ENCODE data around the gene PLA2G4B.

PLA2G4B gene

DNA sequence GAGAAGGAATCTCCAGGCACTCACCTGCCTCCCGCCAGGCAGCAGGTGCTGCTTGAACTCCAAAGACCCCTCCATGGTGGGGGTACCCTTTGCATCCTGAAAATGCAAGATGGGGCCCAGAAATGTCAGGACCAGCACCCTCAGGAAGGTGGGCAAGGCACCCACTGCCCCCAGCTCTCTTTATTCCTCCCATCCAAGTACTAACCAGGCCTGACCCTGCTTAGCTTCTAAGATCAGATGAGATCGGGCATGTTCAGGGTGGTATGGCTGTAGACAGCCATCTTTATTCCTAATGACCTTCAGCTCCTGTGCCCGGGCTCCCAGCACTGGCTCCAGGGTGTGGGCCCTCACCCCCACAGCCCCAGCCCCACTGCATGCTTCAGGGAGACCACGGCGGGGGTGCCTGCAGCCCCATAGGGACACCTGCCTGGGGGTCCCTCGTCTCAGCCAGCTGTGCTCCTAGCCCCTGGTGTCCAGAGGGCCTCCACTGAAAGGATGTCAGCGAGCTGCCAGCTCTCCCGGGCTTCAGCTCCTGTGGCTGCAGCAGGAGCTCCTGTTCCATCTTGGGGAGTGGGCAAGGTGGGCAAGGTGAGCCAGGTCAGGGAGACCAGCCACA lies 13.2 kb downstream of the PLA2G4B start:
- no peak for DNase-seq (ENCODE audit: low spot score)

- DNase-seq (ENCODE audit: low spot score) = no peak
Measured at GRCh38 chr15:41852736-41853590, 14.3 kb downstream of the PLA2G4B start.

DNA sequence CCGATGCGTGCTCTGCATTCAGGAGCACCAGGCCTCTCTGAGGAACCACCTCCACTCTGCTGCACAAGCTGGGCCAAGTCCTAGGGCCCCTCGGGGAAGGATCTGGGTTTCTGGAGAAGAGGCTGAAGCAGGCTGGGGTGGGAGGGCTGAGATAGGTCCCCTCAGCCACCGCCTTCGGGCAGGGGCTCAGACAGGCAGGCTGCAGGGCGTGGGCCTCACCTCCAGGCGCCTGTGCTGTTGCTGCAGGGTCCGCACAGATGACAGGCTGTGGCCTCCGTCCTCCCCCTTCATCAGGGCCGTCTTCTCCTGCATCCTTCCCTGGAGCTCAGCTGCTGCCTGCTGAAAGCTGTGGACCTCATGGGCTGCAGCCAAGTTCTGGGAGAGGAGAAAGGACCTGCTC lies 15.2 kb downstream of the PLA2G4B start:
- no peak for DNase-seq (ENCODE audit: low spot score)

GRCh38 chr15:41854443-41854842 lies 15.8 kb downstream of the PLA2G4B start:
- DNase-seq (ENCODE audit: low spot score) = no peak

DNA sequence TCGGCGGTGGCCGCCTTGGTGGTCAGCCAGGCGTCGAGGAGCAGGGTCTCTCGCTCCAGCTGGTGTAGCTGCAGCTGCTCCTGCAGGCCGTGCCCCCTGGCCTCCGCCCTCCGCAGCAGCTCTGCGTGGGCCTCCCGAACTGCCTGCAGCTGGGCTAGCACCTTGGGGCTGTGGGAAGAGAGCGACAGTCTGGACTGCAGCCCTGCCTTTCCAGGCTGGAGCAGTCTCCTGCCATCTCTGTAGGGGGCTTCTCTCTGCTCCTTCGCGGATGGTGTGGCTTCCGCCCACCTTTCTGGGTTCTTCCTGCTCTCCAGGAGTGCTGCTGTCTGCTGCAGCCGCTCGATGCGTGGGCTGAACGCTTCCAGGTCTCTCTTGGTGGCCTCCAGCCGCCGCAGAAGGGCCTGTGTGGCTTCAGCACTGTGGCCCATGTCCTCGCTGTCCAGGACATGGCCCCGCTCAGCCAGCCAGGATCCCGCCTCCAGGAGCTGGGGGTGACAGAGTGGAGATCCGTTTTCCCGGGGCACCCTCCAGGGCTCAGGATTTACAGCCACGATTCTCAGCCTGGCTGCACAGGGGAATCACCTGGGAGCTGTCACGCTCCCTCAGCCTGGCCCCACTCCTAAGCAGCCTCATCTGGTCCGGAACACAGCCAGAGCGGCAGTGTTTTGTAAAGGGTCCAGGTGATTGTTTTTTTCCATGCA lies 16.8 kb downstream of the PLA2G4B start:
- no peak for DNase-seq (ENCODE audit: low spot score)

GRCh38 chr15:41856262-41856661 lies 17.6 kb downstream of the PLA2G4B start:
- DNase-seq (ENCODE audit: low spot score) = no peak

- no peak for DNase-seq (ENCODE audit: low spot score)
Measured at GRCh38 chr15:41856716-41857115, 18.1 kb downstream of the PLA2G4B start.

DNA sequence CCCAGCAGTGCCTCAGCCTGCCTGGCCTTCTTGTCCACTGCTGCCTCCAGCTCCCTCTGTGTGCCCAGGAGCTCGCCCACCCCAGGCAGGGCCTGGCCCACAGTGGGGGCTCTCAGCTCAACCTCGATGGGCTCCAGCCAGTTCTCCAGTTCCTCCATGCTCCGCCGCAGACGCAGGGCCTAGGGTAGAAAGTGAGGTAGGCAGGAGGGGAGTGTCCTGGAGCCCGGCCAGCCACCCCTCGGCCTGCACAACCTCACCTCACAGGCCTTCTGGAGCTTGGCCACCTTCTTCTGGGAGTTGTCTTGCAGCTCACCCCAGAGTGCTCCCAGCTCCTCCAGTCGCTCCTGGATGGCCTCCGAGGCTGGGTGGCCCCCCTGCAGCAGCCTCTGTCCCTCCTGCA lies 18.7 kb downstream of the PLA2G4B start:
- DNase-seq (ENCODE audit: low spot score) = no peak

DNA sequence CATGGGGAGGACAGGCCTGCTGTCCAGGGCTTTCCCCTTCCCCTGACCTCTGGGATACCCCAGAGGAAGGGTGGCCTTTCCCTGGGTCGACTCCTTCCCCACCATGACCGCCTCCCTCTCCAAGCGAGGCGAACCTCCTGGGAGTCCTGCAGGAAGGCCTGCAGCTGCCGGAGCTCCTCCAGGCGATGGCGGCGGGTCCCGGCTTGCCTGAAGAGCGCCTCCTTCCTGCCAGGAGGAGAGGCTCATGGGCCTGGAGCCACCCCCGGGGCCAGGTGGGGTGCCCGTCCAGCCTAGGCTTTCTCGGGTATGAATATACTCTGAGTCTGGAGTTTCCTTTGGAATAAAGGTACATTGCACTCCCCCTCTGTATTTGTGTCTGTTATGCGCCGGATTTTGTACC lies 20.1 kb downstream of the PLA2G4B start:
- no peak for DNase-seq (ENCODE audit: low spot score)

DNA sequence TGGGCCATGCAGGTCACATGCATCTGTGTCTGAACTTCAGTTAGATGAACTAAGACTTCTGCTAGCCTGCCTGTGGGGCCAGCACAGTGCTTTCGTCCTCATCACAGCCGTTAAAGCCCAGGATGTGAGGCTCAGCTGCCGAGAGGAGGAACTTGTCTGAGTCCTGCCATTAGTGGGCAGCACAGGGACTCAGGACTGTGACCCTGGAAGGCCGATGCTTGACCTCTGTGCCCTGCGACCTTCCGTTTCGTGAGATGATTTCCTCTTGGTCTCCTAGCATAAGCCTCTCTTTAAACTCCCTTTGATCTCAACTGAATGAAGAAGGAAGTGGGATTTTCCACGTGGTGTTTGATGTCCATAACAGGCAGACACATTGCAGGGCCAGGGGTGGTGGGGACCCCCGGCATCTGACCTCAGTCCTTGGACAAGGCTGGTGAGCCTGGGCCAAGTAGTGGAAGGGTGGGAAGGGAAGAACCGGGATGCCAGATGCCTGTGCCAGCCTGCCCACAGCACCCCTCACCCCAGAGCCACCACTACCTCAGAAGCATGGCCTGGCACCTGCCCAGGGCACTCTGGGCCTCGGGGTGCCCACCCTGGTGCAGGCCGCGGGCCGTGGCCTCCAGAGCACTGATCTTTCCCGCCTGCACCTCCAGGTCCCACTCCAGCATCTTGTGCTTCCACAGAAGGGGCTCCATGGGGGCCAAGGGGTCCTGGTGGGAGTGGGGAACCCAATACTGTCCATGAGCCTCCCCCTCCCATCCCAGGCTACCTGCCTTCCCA lies 21.6 kb downstream of the PLA2G4B start:
- no peak for DNase-seq (ENCODE audit: low spot score)

DNA sequence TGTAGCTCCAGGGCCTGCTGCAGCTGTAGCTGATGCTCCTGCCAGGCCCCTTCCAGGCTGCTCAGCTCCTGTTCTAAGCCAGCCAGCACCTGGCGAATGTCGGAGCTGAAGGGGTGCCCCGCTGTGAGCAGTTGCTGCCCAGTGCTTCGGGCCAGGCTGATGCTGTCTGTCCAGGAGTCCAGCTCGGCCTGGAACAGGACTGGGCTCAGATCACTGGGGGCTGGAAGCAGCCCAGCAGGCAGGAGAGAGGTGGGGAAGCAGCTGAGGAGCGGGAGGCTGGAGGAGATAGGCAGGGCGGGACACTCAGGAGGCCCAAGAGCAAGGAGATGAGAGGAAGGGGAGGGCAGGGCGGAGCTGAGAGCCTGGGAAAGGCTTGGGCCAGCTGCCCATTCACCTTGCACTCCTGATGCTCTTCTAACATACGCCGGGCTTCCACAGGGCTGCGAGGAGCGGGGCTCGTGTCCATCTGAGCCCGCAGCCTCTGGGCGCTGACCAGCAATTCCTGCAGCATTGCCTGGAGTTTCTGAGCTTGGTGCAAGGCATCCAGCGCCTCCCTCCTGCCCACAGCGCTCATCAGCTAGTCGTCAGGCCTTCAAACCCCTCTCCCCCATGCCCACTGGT lies 23.2 kb downstream of the PLA2G4B start:
- no peak for DNase-seq (ENCODE audit: low spot score)

DNA sequence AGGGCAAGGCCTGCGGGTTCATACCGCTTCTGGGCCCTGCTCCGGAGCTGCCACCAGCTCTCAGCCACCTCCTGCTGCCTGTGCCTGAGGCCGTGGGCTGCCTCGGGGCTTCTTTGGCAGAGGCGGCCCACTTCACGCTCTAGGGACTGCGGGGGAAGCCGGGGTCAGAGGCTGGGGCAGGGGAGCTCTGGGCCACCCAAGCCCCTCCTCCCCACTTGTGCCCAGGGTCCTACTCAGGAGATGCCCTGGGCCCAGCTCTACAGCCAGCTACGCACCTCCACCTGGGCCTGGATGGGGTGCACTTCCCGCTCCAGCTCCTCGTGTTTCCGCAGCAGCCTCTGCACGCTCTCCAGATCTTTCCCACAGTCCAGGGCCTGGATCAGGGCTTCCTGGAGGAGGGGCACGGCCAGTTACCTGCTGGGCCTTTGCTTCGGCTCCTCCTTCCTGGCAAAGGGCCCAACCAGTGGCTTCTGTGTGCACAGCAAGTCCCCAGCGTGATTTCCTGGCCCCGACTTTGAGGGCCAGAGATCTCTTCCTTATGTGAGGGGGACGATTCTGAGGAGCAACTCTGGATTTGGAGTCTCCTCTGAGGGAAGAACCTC lies 24.0 kb downstream of the PLA2G4B start:
- DNase-seq (ENCODE audit: low spot score) = no peak

DNA sequence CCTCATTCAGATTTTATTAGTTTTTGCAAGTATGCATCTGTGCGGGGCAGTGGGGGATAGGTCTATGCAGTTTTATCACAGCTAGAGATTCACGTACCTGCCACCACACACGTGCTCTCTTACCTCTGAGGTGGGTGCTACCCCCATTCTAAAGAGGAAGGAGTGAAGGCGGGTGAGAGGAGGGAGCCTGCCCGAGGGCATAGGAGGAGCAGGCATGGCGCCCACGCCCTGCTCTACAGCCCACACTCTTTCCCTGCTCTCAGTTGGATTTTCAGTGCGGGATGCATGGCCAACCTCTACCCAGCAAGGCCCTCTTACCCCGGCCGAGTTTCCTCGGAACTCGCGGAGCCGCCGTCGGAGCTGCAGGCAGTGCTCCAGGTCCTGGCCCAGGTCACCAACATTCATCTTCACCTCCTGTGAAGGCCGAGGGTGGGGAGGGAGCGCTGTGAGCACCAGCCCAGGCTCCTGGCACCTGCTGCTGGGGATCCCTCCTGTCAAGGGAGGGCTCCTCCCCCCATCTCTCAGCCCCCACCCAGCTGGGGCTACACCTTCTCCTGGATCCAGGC lies 26.9 kb downstream of the PLA2G4B start:
- DNase-seq (ENCODE audit: low spot score) = no peak

- DNase-seq (ENCODE audit: low spot score) = peak; percentile 89
Measured at GRCh38 chr15:41866263-41866703, 27.6 kb downstream of the PLA2G4B start.

DNA sequence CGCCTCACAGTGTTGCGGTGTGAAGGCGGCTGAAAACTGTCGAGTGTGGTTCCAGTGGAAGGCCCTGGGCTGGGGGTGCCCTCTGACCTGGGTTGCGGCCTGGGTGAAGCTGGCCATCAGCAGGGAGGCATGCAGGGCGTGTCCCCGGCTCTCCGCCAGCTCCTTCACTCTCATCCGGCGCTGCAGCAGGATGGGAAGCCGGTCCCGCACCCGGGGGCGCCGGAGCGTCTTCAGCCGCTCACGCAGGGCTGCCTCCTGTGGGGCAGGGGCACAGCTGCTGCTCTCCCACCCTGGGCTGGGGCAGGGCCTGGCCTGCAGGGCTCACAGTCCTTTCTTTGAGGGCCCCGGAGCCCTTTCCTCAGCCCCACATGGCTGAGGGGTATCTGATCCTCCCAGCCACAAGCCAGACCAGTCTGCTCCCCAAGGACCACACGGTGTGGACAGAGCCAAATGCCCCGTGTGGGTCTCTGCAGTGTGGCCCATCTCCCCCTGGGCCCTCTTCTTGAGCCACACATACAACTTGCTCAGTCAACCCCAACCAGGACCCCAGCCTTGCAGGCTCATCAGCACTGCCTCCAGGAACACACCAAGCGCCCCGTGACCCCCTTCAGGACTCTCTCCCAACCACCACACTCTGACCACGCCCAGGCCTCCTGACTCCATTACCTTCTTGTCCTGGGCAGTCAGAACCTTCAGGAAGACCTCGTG lies 28.4 kb downstream of the PLA2G4B start:
- no peak for DNase-seq (ENCODE audit: low spot score)

- DNase-seq (ENCODE audit: low spot score) = no peak
Measured at GRCh38 chr15:41868321-41868720, 29.7 kb downstream of the PLA2G4B start.

DNA sequence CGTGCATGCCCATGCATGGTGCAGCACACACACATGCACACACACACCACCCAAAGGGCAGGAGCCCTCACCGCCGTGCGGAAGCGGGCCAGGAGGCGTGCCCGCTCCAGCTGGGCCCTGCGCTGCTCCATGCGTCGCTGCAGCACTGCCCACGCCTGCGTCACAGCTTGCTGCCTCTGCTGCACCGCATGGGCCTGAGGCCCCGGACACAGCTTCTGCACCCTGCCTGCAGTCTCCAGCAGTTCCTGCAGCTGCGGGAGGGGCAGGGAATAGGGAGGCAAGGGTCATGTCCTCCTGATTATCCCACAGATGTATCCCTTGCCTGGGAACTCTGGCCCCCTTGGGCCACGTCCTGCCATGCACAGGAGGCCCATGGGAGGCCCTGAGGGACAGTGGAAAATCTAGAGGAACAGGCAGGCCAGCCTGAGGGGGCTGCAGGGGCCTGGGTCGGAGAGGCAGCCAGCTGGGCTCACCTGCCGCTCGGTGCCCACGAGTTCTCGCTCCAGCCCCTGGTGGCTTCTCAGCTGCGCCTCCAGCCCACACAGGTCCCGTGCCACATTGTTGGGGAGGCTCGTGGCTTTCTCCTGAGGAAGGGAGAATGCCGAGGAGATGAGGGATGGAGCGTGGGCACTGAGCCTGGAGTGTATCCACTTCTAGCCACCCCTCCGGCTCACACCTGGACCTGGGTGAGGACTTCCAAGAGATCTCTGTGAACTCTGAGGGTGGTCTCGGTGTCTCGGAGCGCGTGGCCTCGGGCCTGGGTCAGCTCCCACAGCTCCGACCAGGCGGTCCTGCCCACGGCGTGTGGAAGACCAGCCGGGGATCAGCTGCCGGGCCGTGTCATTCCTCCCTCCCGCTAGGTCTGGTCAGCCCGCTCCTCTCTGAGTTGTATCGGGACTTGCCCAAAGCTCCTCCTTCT lies 31.4 kb downstream of the PLA2G4B start:
- no peak for DNase-seq (ENCODE audit: low spot score)

- DNase-seq (ENCODE audit: low spot score) = no peak
Measured at GRCh38 chr15:41870689-41871081, 32.0 kb downstream of the PLA2G4B start.

DNA sequence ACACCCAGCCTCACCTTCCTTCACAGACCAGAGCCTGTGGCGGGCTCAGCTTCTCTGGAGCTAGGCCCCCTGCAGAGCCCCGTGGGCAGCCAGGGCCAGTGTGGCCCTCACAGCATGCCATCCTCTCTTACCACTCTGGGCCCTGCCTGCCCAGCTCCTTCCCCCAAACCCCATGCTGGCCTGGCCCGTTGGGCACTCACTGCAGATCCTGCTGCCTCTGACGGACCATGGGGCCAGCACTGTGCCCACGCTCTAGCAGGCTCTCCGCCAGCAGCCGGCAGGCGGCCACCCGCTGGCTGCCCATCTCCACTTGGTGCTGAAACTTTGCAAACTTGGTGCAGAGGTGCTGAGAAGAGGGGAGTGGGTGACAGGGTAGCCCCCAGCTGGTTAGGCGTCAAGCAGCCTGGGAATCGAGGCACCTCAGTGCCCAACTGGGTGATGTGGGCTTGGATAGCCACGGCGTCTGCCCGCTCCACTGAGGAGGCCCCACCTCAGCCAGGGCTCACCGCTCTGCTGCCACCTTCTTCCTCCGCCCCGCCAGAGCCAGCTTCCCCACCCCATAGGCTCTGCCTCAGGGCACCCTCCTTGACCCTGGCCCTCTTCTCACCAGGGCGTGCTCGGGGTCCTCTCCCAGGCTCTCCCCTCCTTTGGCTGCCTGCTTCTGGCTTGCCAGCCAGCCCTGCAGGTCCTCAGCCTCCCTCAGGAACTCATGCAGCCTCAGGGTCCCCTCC lies 32.7 kb downstream of the PLA2G4B start:
- DNase-seq (ENCODE audit: low spot score) = no peak
